GM10248 (cell line): ENCODE measurements around the gene SMYD3.

Experiments used
- CTCF ChIA-PET: fragments of 300-600 bp; sonication (Branson Sonifier 250); formaldehyde crosslinking; extraction: SDS; loops from one replicate; lab custom pipeline; 2021; ENCODE audit warnings: antibody characterized with exemption; lab: Yijun Ruan, JAX
- POLR2A ChIA-PET: fragments of 350-650 bp; sonication (Branson Sonifier 250); formaldehyde crosslinking; extraction: SDS; loops from one replicate; lab custom pipeline; 2020; ENCODE audit warnings: antibody characterized with exemption; lab: Yijun Ruan, JAX
- DNase-seq: peaks from one replicate; pipeline ENCODE4 v3.0.0; 2012; ENCODE audit errors: extremely low spot score
- TF ChIP-seq, protein P1 (sequence below): IDR thresholded peaks from 2 replicates; pipeline ENCODE4 v1.5.1; 2012; ENCODE audit warnings: mild to moderate bottlenecking, low read depth; ENCODE audit errors: extremely low read depth, missing control alignments, control extremely low read depth

SMYD3 gene

DNA sequence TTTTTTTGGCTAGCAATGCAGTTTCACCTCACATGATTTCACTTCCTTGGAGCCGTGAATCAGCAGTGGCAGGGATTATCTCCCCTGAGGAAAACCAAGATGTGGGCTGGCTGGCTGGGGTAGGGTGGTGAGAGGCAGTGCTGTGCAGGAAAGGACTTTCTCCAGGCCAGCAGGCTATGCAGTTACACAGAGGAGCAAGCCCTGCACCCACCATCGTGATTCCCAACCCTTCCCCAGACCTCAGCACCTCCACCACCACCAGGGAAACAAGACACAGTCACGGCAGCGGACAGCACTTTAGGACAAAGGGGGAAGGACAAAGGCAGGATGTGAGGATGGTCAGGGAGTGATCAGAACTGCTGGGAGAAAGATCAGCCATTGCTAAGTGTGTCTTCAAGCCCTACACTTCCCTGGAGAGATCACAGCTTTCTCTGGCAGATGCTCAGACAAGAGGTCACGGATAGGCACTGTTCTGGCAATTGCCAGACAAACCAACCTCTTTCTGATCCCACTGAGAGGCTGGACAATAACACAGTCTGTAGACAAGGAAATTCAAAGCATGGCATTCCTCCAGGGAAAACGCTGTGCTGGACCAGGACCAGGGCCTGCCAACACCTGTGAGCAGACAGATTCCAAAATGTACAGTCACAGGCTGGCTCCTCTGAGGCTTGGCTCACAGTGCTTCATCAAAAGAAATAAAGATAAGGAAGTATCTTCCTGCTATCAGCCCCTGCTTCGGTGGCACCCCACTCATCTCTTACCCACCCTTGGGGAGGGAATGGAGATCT lies 509.4 kb downstream of the SMYD3 start:
- CTCF ChIA-PET, result interaction anchor here (1.2 kb wide), 1 partner anchor 844 kb away, joined by 5 read pairs; no protein-coding TSS in a partner anchor
- no peak for DNase-seq
- TF ChIP-seq, protein P1, sequence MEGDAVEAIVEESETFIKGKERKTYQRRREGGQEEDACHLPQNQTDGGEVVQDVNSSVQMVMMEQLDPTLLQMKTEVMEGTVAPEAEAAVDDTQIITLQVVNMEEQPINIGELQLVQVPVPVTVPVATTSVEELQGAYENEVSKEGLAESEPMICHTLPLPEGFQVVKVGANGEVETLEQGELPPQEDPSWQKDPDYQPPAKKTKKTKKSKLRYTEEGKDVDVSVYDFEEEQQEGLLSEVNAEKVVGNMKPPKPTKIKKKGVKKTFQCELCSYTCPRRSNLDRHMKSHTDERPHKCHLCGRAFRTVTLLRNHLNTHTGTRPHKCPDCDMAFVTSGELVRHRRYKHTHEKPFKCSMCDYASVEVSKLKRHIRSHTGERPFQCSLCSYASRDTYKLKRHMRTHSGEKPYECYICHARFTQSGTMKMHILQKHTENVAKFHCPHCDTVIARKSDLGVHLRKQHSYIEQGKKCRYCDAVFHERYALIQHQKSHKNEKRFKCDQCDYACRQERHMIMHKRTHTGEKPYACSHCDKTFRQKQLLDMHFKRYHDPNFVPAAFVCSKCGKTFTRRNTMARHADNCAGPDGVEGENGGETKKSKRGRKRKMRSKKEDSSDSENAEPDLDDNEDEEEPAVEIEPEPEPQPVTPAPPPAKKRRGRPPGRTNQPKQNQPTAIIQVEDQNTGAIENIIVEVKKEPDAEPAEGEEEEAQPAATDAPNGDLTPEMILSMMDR, result no peak
- POLR2A ChIA-PET, result no interaction called here

DNA sequence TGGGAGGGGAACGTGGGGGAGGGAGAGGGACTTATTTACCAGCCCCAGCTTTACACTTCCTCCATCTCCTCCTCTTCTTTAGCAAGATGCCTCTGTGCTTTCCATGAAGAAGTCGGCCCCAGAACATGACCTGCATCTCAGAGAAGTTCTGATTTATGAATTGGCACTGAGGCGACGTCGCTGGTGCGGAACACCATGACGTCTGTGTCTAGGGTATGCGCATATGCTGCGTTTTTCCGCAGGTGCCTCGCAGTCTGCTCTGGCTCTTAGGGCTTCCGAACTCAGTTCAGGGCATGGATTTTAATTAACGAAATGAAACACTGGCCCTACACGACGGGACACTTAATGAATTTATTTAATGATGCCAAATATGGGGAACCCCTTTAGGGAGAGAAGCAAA lies 510.3 kb downstream of the SMYD3 start:
- ChIA-PET POLR2A (no interaction called here), CTCF (no interaction called here)
- DNase-seq, result no peak
- TF ChIP-seq, protein P1, result no peak

DNA sequence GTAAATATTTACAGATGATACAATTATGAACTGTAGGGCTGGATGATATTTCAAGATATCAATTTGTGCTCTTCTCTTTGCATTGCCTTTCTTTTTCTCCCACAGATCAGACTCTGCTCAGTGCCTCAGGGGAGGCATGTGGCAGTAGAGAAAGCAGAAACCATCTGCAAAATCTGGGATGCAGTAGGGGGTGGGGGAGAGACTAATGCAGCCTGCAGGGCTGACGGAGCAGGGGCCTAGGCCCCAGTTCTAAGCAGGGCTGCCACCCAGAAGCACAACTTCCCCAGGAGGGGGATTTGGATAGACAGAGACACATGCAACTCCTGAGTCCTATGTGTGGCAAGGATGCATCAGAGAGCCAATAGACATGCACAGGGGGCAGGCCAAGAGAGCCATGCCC lies 511.6 kb downstream of the SMYD3 start:
- TF ChIP-seq, protein P1, result no peak
- ChIA-PET POLR2A (no interaction called here), CTCF (interaction anchor here (1.6 kb wide), 1 partner anchor 8 kb away, joined by 4 read pairs; no protein-coding TSS in a partner anchor)
- no peak for DNase-seq

DNA sequence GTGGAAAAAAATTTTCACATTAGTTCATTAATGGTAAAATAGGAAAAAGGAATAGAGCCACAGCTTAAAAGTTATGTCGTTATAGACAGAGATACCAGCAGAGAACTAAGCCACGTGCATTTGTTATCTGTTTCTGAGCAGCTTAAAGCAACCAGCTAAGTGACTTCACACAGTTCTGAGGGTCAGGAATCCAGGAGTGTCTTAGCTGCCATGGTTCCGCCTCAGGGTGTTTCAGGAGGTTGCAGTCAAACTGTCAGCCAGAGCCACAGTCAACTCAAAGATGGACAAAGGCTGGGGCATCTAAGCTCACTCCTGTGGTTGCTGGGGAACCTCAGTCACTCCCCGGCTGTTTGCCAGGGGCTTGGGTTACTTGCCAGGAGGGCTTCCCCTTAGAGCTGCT lies 515.8 kb downstream of the SMYD3 start:
- TF ChIP-seq, protein P1, result no peak
- ChIA-PET CTCF (interaction anchor here (1.0 to 2.0 kb wide), 3 partner anchors 12 to 838 kb away, joined by 3 to 5 read pairs (median 3); no protein-coding TSS in a partner anchor), POLR2A (no interaction called here)
- no peak for DNase-seq

DNA sequence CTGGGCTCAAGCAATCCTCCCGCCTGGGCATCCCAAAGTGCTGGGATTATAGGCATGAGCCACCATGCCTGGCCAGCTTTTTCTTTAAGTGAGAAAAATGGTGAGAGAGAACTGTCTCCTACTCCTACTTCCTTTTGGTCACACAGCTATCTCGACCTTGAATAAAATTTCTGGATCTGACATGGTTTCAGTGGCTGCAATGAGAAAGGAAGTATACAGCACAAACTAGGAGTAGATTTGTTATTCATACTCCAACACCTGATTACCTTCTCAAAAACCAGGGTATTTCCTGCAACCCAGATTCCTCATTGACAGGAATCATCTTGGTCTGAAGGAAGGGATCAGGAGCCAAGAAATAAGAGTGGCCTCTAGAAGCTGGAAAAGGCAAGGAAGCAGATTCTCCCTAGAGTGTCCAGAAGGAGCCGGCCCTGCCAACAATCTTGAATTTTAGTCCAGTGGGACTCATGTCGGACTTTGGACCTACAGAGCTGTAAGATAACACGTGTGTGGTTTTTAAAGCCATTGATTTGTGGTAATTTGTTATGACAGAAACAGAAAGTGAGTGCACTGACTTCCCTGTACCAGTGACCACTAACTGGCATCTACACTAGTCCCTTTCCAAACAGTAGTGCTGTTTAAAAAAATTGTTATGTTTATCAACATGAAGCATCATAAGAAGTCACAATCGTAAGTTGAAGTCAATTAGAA lies 516.6 kb downstream of the SMYD3 start:
- peak; percentile 20 for DNase-seq
- TF ChIP-seq, protein P1, result no peak
- CTCF ChIA-PET, result interaction anchor here (0.8 to 2.0 kb wide), 7 partner anchors 10 to 838 kb away, joined by 3 to 5 read pairs (median 3); no protein-coding TSS in a partner anchor
- POLR2A ChIA-PET, result no interaction called here

DNA sequence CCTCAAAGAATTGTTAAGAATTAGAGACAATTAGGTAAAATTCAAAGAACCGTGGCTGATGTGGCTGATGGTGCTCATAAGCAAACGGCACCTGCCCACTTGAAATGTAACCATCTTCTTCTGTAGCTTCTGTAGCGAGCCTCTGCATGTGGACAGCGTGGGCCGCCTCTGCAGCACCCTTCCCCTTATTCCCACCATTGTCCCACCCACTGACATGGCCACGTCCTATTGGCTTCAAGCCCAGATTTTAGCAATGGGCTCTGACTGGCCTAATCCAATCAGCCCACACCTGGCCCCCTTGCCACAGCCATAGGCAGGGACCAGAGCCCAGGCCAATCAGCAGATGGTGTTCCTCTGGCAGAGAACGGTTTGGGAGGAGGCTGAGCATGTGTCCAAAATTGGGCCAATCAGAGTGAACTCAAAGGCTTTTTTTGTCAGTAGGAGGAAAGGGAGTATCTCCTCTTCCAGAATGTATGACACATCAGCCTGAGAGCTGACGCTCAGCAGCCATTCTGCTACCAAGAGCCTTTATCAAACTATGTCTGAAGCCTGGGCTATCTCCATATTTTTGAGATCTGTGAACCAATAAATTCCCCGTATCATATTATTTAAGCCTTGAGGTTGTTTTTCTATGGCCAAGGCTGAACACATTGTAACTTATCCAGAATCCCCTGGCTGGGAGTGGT lies 518.5 kb downstream of the SMYD3 start:
- no peak for DNase-seq
- TF ChIP-seq, protein P1, result no peak
- ChIA-PET CTCF (interaction anchor here (1.4 kb wide), 1 partner anchor 14 kb away, joined by 3 read pairs; no protein-coding TSS in a partner anchor), POLR2A (no interaction called here)
